ENCODE data around the gene STAMBP.
"Not testable (repeated sequence)": the region's sequence is repeated elsewhere in the genome, so short reads cannot be mapped to it uniquely, and the experiment has no call there.

DNA sequence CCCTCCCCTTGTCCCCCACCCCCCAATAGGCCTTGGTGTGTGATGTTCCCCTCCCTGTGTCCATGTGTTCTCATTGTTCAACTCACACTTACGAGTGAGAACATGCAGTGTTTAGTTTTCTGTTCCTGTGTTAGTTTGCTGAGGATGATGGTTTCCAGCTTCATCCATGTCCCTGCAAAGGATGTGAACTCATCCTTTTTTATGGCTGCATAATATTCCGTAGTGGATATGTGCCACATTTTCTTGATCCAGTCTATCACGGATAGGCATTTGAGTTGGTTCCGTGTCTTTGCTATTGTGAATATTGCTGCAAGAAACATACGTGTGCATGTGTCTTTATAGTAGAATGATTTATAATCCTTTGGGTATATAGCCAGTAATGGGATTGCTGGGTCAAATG is 49.2 kb downstream of the STAMBP start:
- TF ChIP-seq, protein P1, sequence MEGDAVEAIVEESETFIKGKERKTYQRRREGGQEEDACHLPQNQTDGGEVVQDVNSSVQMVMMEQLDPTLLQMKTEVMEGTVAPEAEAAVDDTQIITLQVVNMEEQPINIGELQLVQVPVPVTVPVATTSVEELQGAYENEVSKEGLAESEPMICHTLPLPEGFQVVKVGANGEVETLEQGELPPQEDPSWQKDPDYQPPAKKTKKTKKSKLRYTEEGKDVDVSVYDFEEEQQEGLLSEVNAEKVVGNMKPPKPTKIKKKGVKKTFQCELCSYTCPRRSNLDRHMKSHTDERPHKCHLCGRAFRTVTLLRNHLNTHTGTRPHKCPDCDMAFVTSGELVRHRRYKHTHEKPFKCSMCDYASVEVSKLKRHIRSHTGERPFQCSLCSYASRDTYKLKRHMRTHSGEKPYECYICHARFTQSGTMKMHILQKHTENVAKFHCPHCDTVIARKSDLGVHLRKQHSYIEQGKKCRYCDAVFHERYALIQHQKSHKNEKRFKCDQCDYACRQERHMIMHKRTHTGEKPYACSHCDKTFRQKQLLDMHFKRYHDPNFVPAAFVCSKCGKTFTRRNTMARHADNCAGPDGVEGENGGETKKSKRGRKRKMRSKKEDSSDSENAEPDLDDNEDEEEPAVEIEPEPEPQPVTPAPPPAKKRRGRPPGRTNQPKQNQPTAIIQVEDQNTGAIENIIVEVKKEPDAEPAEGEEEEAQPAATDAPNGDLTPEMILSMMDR (IDR thresholded peaks at IDR 0.05; ENCODE audit: low read depth, low read length): not testable (repeated sequence)
- not testable (repeated sequence) for TF ChIP-seq EZH2phosphoT487 (IDR thresholded peaks at IDR 0.05; ENCODE audit: low read depth)

Measured in OCI-LY3 (cell line).